EH (cell line): ENCODE results near the gene LMBRD2.
"Not testable (repeated sequence)": the region's sequence is repeated elsewhere in the genome, so short reads cannot be mapped to it uniquely, and the experiment has no call there.

Source experiments
- DNase-seq: peaks from one replicate; pipeline ENCODE4 v3.0.0-alpha.2; 2015; ENCODE audit warnings: low read depth

The LMBRD2 gene

DNA sequence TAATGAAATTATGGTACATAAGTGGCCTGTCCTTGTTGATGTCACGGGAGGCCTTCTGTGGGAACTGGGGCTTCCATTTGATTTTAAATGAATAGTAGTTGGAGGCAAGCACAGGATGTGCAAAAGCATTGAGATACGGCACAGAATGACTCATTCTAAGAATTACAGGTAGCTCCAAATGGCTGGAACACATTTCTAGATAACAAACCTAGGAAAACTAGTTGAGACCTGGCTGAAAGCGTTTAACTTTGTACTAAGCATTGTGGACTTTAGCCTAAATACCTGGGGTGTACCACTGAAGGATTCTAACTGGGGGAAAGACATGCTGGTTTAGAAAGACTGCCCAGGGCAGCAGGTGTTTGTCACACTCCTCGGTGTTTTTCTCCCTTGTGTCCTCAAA lies 9.7 kb upstream of the LMBRD2 start:
- no peak for DNase-seq

DNA sequence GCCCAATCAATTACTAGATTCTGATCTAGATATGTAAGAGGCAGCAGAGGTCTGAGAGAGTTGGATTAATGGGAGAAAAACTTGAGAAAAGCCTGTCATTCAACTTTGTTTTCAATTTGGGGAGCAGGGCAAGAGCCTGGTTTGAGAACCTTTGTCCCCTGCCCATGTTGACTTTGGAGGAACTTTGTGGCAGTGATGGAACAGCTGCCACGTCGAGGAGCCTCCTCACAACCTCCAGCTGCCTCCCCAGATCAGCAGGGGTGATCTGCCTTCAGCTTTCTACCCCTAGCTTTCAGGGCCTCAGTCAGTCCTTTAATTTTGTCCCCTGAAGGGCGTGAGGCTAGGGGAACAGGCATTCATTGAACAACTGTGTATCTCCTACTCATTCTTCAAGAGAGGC lies 8.9 kb upstream of the LMBRD2 start:
- DNase-seq = no peak

DNA sequence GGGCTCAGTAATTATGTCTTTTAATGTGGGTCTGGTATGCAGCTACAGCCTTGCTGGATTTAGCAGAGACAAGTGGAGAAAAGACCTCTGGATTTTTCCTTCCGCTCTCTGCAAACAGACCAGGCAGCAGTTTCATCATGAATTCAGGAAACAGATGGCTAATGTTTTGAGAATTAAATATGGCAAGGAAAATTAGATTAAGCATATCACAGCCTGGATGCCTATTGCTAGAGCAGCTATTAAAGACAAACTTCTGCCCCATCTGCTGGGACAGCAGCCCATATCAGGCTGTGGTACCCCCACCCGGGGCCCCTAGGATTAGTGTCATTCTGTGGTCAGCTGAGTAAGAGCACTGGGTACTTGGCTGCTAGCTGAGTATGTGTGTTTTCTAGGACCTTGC lies 6.5 kb upstream of the LMBRD2 start:
- DNase-seq = peak; percentile 53

DNA sequence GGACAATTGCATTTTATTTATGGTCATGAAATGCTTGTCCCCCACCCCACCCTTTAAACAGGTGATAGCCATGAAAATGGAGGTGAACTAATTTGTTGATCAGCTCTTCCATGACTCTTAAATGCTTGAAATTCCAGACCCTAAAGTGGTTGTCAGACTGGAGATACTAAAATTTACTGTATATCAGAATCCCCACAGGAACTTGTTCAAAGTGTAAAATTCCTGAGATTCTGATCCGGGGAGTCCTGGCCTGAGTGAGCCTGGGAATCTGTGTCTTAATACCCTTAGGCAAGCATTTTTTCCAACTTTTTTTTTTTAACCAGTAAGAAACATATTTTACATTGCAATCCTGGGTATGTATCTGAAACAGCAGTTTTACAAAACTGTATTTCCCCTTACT lies 4.9 kb upstream of the LMBRD2 start:
- peak; percentile 96 for DNase-seq

DNA sequence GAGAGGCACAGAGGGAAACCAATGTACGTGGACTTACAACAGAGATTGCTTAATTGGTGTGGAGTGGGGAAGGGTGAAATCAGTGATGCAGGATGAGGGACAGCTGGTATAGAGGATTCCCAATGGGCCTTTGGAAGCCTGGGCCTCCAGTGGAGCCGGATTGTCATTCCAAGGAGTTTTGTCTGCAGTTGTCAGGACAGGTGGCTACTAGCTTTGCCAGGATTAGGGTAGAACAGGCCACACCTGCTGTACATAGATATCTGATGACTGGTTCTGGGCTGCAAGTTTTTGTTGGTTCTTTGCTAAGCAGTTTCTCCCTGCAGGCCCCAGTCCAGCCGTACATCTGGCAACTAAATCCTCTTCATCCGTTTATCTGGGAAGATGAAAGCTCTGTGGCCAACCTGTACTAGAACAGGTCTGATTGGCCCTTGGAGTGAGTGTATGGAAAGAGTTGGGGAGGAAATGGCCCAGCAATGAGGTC lies 4.5 kb upstream of the LMBRD2 start:
- DNase-seq = no peak

DNA sequence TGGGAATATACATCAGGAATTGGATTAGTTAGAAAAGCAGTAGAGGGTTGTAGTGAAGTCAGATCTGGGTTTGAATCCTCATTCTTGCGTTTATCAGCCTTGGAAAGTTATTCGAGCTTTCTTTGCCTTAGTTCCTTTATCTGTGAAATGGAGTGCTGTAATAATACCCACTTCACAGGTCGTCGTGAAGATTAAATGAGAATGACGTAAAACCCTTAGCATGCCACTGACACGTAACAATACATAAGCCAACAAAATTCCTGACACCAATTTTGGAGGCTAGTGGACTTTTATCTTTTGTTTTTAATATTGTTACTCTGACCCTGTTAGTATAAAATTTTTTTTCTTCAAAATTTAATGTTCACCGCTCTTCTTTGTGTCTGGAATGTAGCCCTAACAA lies 3.6 kb upstream of the LMBRD2 start:
- no peak for DNase-seq

DNA sequence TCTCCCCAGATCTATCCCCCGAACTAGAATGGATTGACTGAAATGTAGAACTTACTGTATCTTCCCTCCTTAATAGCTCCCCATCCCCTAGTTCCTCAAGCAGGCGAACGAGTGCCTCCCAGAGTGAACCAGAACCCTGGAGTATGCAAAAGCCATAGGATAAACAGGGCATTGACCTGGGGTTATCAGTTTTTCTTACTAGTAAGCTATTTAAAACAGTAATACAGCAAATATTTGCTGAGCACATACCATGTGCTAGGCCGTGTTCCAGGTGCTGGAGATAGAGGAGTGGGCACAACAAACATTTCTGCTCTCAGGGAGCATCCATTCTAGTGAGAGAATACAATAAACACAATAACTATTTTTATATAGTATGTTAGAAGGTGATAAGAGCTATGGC lies 2.0 kb upstream of the LMBRD2 start:
- DNase-seq = no peak

GRCh38 chr5:36153298-36153677 lies 1.6 kb upstream of the LMBRD2 start:
- no peak for DNase-seq

DNA sequence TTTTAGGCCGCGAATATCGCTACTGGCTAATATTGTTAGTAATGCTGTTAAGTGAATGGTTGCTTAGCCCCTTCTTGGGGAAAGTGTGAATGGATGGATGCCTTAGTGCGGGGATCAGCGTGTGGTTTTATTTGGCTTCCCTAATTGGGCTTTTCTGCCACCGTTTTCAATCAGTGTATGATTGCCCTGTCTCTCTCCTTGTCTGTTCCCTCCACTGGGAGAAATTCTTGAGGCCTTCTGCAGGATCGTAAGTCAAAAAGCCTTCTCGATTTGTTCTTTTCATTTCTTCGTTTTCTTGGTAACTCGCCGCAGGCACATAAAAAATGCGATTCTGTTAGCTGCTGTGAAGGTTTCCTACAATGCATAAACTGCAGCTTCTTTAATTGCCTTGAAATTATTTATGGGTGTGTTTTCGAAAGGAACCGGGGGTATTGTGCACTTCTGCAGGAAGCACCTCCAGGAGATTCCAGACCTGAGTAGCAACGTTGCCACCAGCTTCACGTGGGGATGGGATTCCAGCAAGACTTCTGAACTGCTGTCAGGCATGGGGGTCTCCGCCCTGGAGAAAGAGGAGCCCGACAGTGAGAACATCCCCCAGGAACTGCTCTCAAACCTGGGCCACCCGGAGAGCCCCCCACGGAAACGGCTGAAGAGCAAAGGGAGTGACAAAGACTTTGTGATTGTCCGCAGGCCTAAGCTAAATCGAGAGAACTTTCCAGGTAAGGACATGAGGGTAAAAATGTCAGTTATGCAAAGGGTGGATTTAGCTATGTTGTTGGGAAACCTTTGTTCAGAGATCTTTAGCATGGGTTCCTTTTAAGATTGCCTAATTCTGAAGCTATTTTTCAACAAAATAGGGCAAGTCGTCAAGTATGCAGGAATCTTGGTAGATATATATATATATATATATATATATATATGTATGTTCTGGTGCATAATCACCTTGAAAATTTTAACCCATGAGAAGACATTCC lies 924 bp upstream of the LMBRD2 start:
- peak; percentile 54 for DNase-seq

GRCh38 chr5:36150676-36151433 lies 832 bp downstream of the LMBRD2 start:
- peak; percentile 57 for DNase-seq

- DNase-seq = no peak
Observed at GRCh38 chr5:36147681-36148080, 4.0 kb downstream of the LMBRD2 start.

GRCh38 chr5:36146390-36146789 lies 5.3 kb downstream of the LMBRD2 start:
- DNase-seq = no peak

- DNase-seq = no peak
Observed at GRCh38 chr5:36145311-36145710, 6.4 kb downstream of the LMBRD2 start.

DNA sequence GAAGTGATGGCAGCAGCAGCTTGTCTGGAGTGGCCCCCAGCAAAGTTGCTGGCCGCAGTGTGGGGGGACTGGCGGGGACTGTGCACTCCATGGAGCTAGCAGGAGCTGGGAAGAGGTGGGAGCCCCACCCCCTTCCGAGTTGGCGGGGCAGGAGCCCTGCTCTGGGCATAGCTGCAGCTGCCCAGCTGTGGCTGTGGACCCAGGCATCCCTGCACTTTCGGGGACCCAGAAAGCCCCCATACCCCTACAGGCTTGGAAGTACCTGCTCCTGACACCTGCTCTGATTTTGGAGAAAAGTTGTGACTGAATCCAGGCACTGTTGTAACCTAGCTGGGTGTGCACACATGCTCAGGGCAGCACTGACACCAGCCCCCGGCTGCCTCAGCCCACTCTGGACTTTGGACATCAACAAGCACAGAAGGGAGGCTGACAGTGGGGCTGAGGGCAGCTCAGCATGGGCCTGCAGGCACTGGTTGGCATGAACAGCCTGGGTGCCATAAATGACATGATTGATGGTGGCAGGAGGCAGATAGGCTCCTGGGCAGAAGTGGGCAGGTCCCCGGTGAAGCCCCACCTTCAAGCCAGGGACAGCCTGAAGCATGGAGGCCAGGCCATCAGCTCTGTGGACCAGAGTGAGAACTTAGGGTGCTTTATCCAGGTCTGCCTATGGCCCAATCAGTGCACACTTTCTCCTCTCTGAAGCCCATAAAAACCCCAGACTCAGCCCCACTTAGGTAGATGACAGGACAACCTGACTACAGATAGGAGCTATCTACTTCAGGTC lies 12.6 kb downstream of the LMBRD2 start:
- no peak for DNase-seq

- DNase-seq = no peak
Observed at GRCh38 chr5:36136581-36136980, 15.1 kb downstream of the LMBRD2 start.

- DNase-seq = no peak
Observed at GRCh38 chr5:36135988-36136387, 15.7 kb downstream of the LMBRD2 start.

GRCh38 chr5:36133009-36133408 lies 18.7 kb downstream of the LMBRD2 start:
- not testable (repeated sequence) for DNase-seq

- not testable (repeated sequence) for DNase-seq
Observed at GRCh38 chr5:36129666-36130065, 22.0 kb downstream of the LMBRD2 start.

DNA sequence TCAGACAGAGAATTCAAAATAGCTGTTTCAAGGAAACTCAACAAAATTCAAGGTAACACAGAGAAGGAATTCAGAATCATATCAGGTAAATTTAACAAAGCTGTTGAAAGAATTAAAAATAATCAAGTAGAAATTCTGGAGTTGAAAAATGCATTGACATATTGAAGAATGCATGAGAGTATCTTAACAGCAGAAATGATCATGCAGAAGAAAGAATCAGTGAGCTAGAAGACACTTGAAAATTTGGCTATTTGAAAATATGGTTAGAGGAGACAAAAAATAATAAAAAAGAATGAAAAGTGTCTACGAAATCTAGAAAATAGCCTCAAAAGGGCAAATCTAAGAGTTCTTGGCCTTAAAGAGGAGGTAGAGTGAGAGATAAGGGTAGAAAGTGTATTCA lies 22.9 kb downstream of the LMBRD2 start:
- no peak for DNase-seq

DNA sequence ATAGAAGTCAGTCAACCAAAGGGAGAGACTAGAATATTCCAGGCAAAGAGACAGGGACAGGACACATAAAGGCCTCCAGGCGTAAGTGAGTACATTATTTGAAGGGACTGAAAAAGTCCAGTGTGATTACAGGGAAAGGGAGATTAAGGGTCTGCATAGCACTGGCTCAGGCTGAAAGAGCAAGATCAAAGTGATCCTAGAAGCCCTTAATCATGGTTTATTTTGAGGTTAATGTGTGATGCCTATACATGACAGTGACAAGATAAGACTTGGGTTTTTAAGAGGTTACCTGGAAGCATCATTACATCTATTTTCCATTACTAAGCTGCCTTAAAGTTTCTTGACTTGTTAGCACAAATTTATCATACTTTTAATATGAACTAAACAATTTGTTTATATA lies 25.8 kb downstream of the LMBRD2 start:
- no peak for DNase-seq

DNA sequence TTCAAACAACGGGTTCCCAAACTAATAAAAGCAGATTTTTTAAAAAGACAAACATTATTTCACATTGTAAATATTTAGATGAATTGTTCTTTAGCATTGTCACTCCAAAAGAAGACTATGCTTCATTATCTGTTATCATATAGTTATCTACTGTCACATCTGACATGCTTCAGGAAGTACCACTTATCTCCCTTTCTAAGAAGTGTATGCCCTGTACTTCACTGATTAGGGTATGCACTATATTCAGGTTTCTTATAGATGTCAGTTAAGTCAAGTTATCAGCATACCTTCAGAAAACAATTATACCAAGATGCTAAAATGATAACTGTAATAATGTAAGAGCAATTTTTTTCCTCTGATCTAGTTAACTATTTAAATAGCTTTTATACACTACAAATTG lies 40.4 kb downstream of the LMBRD2 start:
- DNase-seq = no peak

- DNase-seq = peak; percentile 28
Observed at GRCh38 chr5:36108758-36109460, 42.8 kb downstream of the LMBRD2 start.
